Measurements from ENCODE around the gene SIM2. TPM values are rescaled to one million over a fixed set of nuclear protein-coding genes. Genes with fewer than 3 reads are reported as not detected.

SIM2 gene
- total RNA-seq, 4 donors from 2014 or later = 0.42 TPM; not detected in 3

DNA sequence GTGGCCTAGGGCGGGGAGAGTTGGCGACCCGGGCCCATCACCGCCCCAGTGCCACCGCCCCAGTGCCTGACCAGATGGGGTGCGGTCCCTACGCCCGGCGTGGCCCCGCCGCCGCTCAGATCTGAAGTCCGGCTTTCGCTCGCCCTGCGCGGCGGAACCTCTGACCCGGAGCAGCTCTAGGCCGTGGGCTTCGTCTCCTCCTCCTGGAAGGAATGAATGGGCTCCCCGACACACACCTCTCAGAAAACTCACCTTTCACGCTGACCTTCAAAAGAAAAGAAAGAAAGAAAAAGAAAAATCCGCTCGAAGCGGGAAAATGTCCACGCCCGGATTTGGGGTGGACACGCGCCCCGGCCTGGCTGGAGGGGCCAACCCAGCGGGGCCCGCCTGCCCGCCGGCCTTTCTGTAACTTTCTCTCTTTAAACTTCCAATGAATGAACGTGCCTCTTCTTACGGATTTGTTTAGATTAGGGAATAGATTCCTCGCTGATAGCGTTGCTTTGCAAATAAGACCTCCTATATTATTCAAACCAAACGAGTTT lies 5.4 kb upstream of the SIM2 start:
- TF ChIP-seq, protein P1, sequence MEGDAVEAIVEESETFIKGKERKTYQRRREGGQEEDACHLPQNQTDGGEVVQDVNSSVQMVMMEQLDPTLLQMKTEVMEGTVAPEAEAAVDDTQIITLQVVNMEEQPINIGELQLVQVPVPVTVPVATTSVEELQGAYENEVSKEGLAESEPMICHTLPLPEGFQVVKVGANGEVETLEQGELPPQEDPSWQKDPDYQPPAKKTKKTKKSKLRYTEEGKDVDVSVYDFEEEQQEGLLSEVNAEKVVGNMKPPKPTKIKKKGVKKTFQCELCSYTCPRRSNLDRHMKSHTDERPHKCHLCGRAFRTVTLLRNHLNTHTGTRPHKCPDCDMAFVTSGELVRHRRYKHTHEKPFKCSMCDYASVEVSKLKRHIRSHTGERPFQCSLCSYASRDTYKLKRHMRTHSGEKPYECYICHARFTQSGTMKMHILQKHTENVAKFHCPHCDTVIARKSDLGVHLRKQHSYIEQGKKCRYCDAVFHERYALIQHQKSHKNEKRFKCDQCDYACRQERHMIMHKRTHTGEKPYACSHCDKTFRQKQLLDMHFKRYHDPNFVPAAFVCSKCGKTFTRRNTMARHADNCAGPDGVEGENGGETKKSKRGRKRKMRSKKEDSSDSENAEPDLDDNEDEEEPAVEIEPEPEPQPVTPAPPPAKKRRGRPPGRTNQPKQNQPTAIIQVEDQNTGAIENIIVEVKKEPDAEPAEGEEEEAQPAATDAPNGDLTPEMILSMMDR (IDR thresholded peaks at IDR 0.05) = no peak
- no peak for TF ChIP-seq EP300 (IDR thresholded peaks at IDR 0.05)
- no peak for TF ChIP-seq POLR2AphosphoS5 (IDR thresholded peaks at IDR 0.05)
- no peak for TF ChIP-seq POLR2A (IDR thresholded peaks at IDR 0.05; ENCODE audit: low read depth)
- Histone ChIP-seq H3K4me3 (peak overlapping the region in 1 of 4 donors; percentile 13), H3K27ac (replicated peaks in 1 of 4) (no peak overlapping the region), H3K9me3 (peaks cover 0 to under 1% (median 0%) of the 10 kb centered on the region in 4 donors), H3K4me1 (peaks cover 28 to 57% (median 40%) of the 10 kb centered on the region in 4 donors), H3K27me3 (peaks cover 0 to 98% (median 79%) of the 10 kb centered on the region in 4 donors), H3K36me3 (no peaks in the 10 kb centered on the region)
- 9% methylated on average over 28 of the region's 40 CpGs for WGBS
- DNase-seq (ENCODE audit: extremely low spot score) = no peak
- intact Hi-C loops (cut with DNase I) = no loop called here

DNA sequence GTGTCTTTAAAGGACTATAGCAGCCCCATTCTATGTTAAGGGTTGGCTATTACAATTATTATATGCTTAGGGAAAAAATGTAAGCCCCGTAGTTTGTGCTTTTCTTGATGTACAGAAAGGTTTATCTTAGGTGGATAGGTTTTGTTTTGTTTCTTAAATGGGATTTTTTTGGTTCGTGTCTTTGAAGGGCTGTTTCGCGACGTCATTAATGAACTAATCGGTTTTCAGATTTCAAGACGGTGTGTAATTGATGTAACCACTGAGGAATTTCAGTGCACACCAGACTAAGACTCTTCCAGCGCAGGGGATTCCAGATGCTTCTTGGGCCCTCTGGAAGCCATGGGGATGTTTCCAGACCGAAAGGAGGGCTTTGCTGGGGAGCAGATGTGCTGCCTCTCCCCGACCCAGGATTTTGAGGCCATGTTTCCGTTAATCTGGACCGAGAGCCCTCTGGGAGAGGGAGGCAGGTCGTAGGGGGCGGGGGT lies 4.8 kb upstream of the SIM2 start:
- H3K27me3 ChIP-seq = peaks cover 0 to 100% (median 84%) of the 10 kb centered on the region in 4 donors
- intact Hi-C loops (cut with DNase I) = no loop called here
- WGBS = 9% methylated on average over 12 of the region's 14 CpGs
- H3K4me3 ChIP-seq = no peak overlapping the region
- H3K9me3 ChIP-seq = no peaks in the 10 kb centered on the region
- DNase-seq (ENCODE audit: extremely low spot score) = no peak
- TF ChIP-seq POLR2AphosphoS5 (IDR thresholded peaks at IDR 0.05) (no peak), EP300 (IDR thresholded peaks at IDR 0.05) (no peak)
- TF ChIP-seq, protein P1 (IDR thresholded peaks at IDR 0.05) = no peak
- H3K27ac ChIP-seq (replicated peaks in 1 of 4) = no peak overlapping the region
- H3K36me3 ChIP-seq = no peaks in the 10 kb centered on the region
- H3K4me1 ChIP-seq = peaks cover 33 to 62% (median 46%) of the 10 kb centered on the region in 4 donors

DNA sequence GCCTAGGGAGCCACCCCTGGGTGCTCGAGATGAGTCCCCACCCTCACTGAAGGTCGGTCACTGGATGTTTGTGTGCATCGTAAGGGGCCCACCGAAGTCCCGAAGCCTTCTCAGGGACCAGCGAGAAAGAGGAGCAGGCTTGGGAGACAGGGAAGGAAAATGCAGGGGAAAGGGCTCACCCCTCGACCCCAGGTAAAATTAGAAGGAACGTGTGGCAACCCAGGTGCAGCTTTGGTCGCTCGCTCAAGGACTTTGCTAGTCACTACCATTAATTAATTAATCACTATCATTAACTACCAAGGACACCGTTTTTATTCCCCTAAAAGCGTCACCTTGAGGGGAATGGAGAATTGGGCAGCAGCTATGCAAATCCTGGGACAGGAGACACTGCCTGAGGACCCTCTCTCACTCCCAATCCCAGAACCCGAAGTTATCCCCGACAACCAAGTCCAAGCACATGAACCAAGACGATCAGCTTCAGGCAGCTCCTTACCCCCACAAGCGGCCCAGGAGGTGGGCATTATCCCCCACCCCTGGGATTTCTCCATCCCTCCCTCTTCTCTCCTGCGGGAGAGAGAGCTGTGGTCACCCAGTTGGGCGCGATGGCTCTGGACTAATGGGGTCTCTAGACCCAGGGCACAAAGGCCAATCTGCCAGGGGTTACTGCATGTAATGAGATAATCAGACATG lies 4.2 kb upstream of the SIM2 start:
- Histone ChIP-seq H3K4me3 (no peak overlapping the region), H3K27ac (replicated peaks in 1 of 4) (no peak overlapping the region), H3K4me1 (peaks cover 39 to 68% (median 52%) of the 10 kb centered on the region in 4 donors), H3K27me3 (peaks cover 0 to 100% (median 88%) of the 10 kb centered on the region in 4 donors), H3K9me3 (no peaks in the 10 kb centered on the region), H3K36me3 (no peaks in the 10 kb centered on the region)
- intact Hi-C loops (cut with DNase I) = no loop called here
- TF ChIP-seq EP300 (IDR thresholded peaks at IDR 0.05) (no peak), POLR2A (IDR thresholded peaks at IDR 0.05; ENCODE audit: low read depth) (no peak), POLR2AphosphoS5 (IDR thresholded peaks at IDR 0.05) (no peak)
- TF ChIP-seq, protein P1 (IDR thresholded peaks at IDR 0.05) = no peak
- DNase-seq (ENCODE audit: extremely low spot score) = no peak
- WGBS = 4% methylated on average over 16 of the region's 19 CpGs

- Histone ChIP-seq H3K27ac (replicated peaks in 1 of 4) (no peak overlapping the region), H3K9me3 (no peaks in the 10 kb centered on the region), H3K27me3 (peaks cover 0 to 100% (median 92%) of the 10 kb centered on the region in 4 donors), H3K4me3 (no peak overlapping the region), H3K4me1 (peaks cover 45 to 74% (median 57%) of the 10 kb centered on the region in 4 donors), H3K36me3 (no peaks in the 10 kb centered on the region)
- TF ChIP-seq POLR2A (IDR thresholded peaks at IDR 0.05; ENCODE audit: low read depth) = no peak
- TF ChIP-seq, protein P1 (IDR thresholded peaks at IDR 0.05) = no peak
- no peak for TF ChIP-seq EP300 (IDR thresholded peaks at IDR 0.05)
- WGBS = 34% methylated on average over 5 of the region's 5 CpGs
- DNase-seq (ENCODE audit: extremely low spot score) = no peak
- intact Hi-C loops (cut with DNase I) = no loop called here
Measured at GRCh38 chr21:36695283-36695634, 3.7 kb upstream of the SIM2 start.
